HepG2 (cell line): ENCODE results near the gene SYPL1. TPM values are rescaled to one million over a fixed set of nuclear protein-coding genes. Genes with fewer than 3 reads are reported as not detected.

Experiments used
- ATAC-seq: fragments of 200-7000 bp; cut with Tn5 transposase; 3 replicates; pipeline ENCODE4 v1.9.1; 2020; ENCODE audit warnings: mild to moderate bottlenecking, moderate library complexity
- BruUV-seq: library from RNA; stranded (reverse); fragments of 400-500 nt; replicated peaks from 2 replicates; lab custom pipeline; 2021; lab: Mats Ljungman, UMichigan
- CTCF ChIA-PET: fragments of 300-600 bp; formaldehyde crosslinking; extraction: SDS; loops from one replicate; lab custom pipeline; 2021; ENCODE audit warnings: low total read pairs, inconsistent platforms, low intra/inter-chr PET ratio; lab: Yijun Ruan, JAX
- POLR2A ChIA-PET: fragments of 350-600 bp; sonication (Branson Sonifier 250); formaldehyde crosslinking; loops from one replicate; lab custom pipeline; 2020; ENCODE audit warnings: antibody characterized with exemption, inconsistent platforms; lab: Yijun Ruan, JAX
- DNase-seq: peaks from one replicate; pipeline ENCODE4 v3.0.0-alpha.2; 2015; ENCODE audit warnings: low spot score
- FAIRE-seq: peaks from 3 replicates; lab custom pipeline; 2011; peaks lifted over from hg19 to GRCh38; lab: Jason Lieb, UNC
- H2AFZ ChIP-seq: one replicate; pipeline ENCODE4 v1.6.1; 2011; ENCODE audit warnings: low read length, inconsistent platforms
- H3K27ac ChIP-seq: fragments of 300-600 bp; 3 replicates; pipeline ENCODE4 v1.8.0; 2011; ENCODE audit warnings: mixed run types, mild to moderate bottlenecking, mixed read lengths, low read length, inconsistent platforms; ENCODE audit not compliant: insufficient read depth; ENCODE audit errors: extremely low read length
- H3K27me3 ChIP-seq, 2 experiments: fragments of 200-600 bp in 1 of 2; 2 replicates in 1 of 2; 3 replicates in 1 of 2; pipeline versions ENCODE4 v1.6.0 to v1.8.0; 2011; ENCODE audit warnings: low read length in 2 of 2, mild to moderate bottlenecking in 2 of 2, moderate library complexity in 2 of 2, inconsistent platforms in 1 of 2; ENCODE audit not compliant: insufficient read depth in 2 of 2, control insufficient read depth in 1 of 2
- H3K36me3 ChIP-seq, 2 experiments: fragments of 200-600 bp in 1 of 2; replicated peaks in 1 of 2; 2 replicates in 1 of 2; 3 replicates in 1 of 2; pipeline versions ENCODE4 v1.5.1 to v1.8.0; 2011; ENCODE audit warnings: low read length in 2 of 2, inconsistent platforms in 1 of 2; ENCODE audit not compliant: insufficient read depth in 2 of 2, control insufficient read depth in 1 of 2
- H3K4me1 ChIP-seq: 2 replicates; pipeline ENCODE4 v1.5.1; 2012; ENCODE audit warnings: low read length, inconsistent platforms; ENCODE audit not compliant: insufficient read depth
- H3K4me2 ChIP-seq: 2 replicates; pipeline ENCODE4 v1.6.0; 2011; ENCODE audit warnings: low read depth, low read length, inconsistent platforms
- H3K4me3 ChIP-seq, 3 experiments: fragments of 200-600 bp in 1 of 3; sonication (generic), shearing (Covaris generic) in 1 of 3; replicated peaks in 1 of 3; 2 replicates each; pipeline ENCODE4 v1.5.1; 2011 to 2016; ENCODE audit warnings: low read length in 3 of 3, inconsistent platforms in 2 of 3, low read depth in 2 of 3, mild to moderate bottlenecking in 2 of 3, control low read depth in 1 of 3, mixed read lengths in 1 of 3; ENCODE audit not compliant: insufficient read depth in 1 of 3
- H3K79me2 ChIP-seq: one replicate; pipeline ENCODE4 v1.6.1; 2011; ENCODE audit warnings: low read length, inconsistent platforms; ENCODE audit not compliant: insufficient read depth
- H3K9ac ChIP-seq: 2 replicates; pipeline ENCODE4 v1.6.0; 2011; ENCODE audit warnings: mild to moderate bottlenecking, low read depth, low read length, inconsistent platforms; ENCODE audit not compliant: insufficient read depth
- H3K9me3 ChIP-seq: 2 replicates; pipeline ENCODE4 v1.5.1; 2012; ENCODE audit warnings: mild to moderate bottlenecking, low read length
- H4K20me1 ChIP-seq: 2 replicates; pipeline ENCODE4 v1.6.0; 2011; ENCODE audit warnings: inconsistent platforms, mild to moderate bottlenecking, low read length, moderate library complexity; ENCODE audit not compliant: insufficient read depth
- CBX5 ChIP-seq: sonication (generic); formaldehyde crosslinking; IDR thresholded peaks from 2 replicates; pipeline ENCODE4 v1.4.0; 2020; ENCODE audit warnings: missing genetic modification reagents, borderline replicate concordance
- ETV5 ChIP-seq: IDR thresholded peaks from 2 replicates; pipeline ENCODE4 v1.6.1; 2018; ENCODE audit warnings: missing biosample characterization, missing genetic modification reagents, inconsistent platforms, borderline replicate concordance
- GABPB1 ChIP-seq: IDR thresholded peaks from 2 replicates; pipeline ENCODE4 v1.6.1; 2016; ENCODE audit warnings: mild to moderate bottlenecking, missing genetic modification reagents, moderate library complexity, missing compliant biosample characterization
- HNRNPK ChIP-seq: fragments of 200-400 bp; formaldehyde crosslinking; IDR thresholded peaks from 2 replicates; pipeline ENCODE4 v1.6.1; 2018; ENCODE audit warnings: low read length, low read depth, moderate library complexity, mild to moderate bottlenecking; ENCODE audit not compliant: poor library complexity, severe bottlenecking
- HOXA5 ChIP-seq: sonication (generic); formaldehyde crosslinking; IDR thresholded peaks from 2 replicates; pipeline ENCODE4 v1.4.0; 2020; ENCODE audit warnings: missing genetic modification reagents
- IKZF4 ChIP-seq: sonication (generic); formaldehyde crosslinking; IDR thresholded peaks from 2 replicates; pipeline ENCODE4 v1.5.1; 2020; ENCODE audit warnings: borderline replicate concordance, mild to moderate bottlenecking, low read depth, missing genetic modification reagents; ENCODE audit errors: not compliant biosample characterization
- KDM2A ChIP-seq: sonication (generic); formaldehyde crosslinking; IDR thresholded peaks from 2 replicates; pipeline ENCODE4 v1.4.0; 2020; ENCODE audit warnings: low read depth, missing genetic modification reagents, borderline replicate concordance
- LCORL ChIP-seq, 2 experiments: fragments of 450-650 bp in 1 of 2; sonication (generic) in 1 of 2; formaldehyde crosslinking in 1 of 2; IDR thresholded peaks; 2 replicates each; pipeline versions ENCODE4 v1.5.0 to v1.6.1; 2017 to 2020; ENCODE audit warnings: antibody characterized with exemption in 1 of 2, missing genetic modification reagents in 1 of 2
- RORA ChIP-seq: sonication (generic); formaldehyde crosslinking; IDR thresholded peaks from 2 replicates; pipeline ENCODE4 v1.5.0; 2020; ENCODE audit warnings: mild to moderate bottlenecking, missing genetic modification reagents, moderate library complexity
- TFDP2 ChIP-seq: sonication (generic); formaldehyde crosslinking; IDR thresholded peaks from 2 replicates; pipeline ENCODE4 v1.4.0; 2020; ENCODE audit warnings: missing genetic modification reagents
- THYN1 ChIP-seq: sonication (generic); formaldehyde crosslinking; IDR thresholded peaks from 2 replicates; pipeline ENCODE4 v1.8.1; 2023; ENCODE audit warnings: low read depth, mild to moderate bottlenecking, moderate library complexity, missing genetic modification reagents, borderline replicate concordance
- ZFX ChIP-seq: sonication (generic); formaldehyde crosslinking; IDR thresholded peaks from 2 replicates; pipeline ENCODE4 v1.4.0; 2020; ENCODE audit warnings: mild to moderate bottlenecking, low read depth, missing genetic modification reagents, moderate library complexity
- ZNF558 ChIP-seq: sonication (generic); formaldehyde crosslinking; IDR thresholded peaks from 2 replicates; pipeline ENCODE4 v1.9.0; 2022; ENCODE audit warnings: mild to moderate bottlenecking, missing genetic modification reagents, borderline replicate concordance
- ZNF574 ChIP-seq: sonication (generic); formaldehyde crosslinking; IDR thresholded peaks from 2 replicates; pipeline ENCODE4 v1.4.0; 2020; ENCODE audit warnings: missing genetic modification reagents
- ZUFSP ChIP-seq: sonication (generic); formaldehyde crosslinking; IDR thresholded peaks from 2 replicates; pipeline ENCODE4 v1.9.0; 2021; ENCODE audit warnings: missing genetic modification reagents, mild to moderate bottlenecking, borderline replicate concordance
- WGBS: methylation state at CpG from one replicate; pipeline ENCODE4 v1.1.6; 2017; ENCODE audit warnings: low lambda C conversion rate; 5-methylcytosine and 5-hydroxymethylcytosine counted together
- in situ Hi-C: cut with HindIII; loops from 2 replicates; pipeline ENCODE4 v1.10.0; 2017; ENCODE audit warnings: low pct_unique_long_range_greater_than_20kb; ENCODE audit not compliant: extremely low pct_ligation_motif_present
- intact Hi-C: fragments of 100-400 bp; cut with micrococcal nuclease; formaldehyde crosslinking; loops from one replicate; pipeline ENCODE4 v1.10.0; 2022; ENCODE audit not compliant: unreplicated experiment
- polyA plus RNA-seq, 8 experiments: library from polyadenylated mRNA; depleted of rRNA in 3 of 8; stranded (reverse) in 7 of 8; unstranded in 1 of 8; fragments of >200 nt; fragmentation: Illumina TruSeq in 4 of 8; extraction: Trizol in 4 of 8; gene quantifications; 2 replicates each; pipeline versions ENCODE4 v1.2.1 to v1.2.3, GENCODE V29; 2011 to 2016; ENCODE audit warnings: low read depth in 4 of 8, missing spikeins in 1 of 8, mixed read lengths in 1 of 8; ENCODE audit not compliant: insufficient read depth in 1 of 8
- total RNA-seq, 5 experiments: library from RNA; depleted of rRNA; stranded (reverse); fragments of >200 nt; fragmentation: Illumina TruSeq; extraction: Trizol; gene quantifications; 2 replicates each; pipeline ENCODE4 v1.2.3, GENCODE V29; 2016; ENCODE audit warnings: low read depth in 1 of 5

SYPL1 gene
- total and polyA plus RNA-seq, 2 of the 13 experiments (the other 11 are each of a cell fraction or from before 2014, with no cell fraction given) = 27.5 to 40.2 TPM

- Histone ChIP-seq H2AFZ (no peak overlapping the region), H3K9me3 (no peaks in the 10 kb centered on the region), H3K4me3 (no peak overlapping the region), H3K36me3 (no peaks in the 10 kb centered on the region), H3K4me2 (no peak overlapping the region), H3K9ac (no peak overlapping the region), H4K20me1 (no peaks in the 10 kb centered on the region), H3K27me3 (peaks cover 0 to 18% of the 10 kb centered on the region in 2 experiments), H3K4me1 (peaks cover 27% of the 10 kb centered on the region), H3K79me2 (no peaks in the 10 kb centered on the region), H3K27ac (no peak overlapping the region)
- ATAC-seq = no peak
- intact Hi-C loops = no loop called here
- ChIA-PET CTCF (no interaction called here), POLR2A (no interaction called here)
- TF ChIP-seq GABPB1 = no peak
- no peak for TF ChIP-seq TFDP2 (CRISPR knock-in tag)
- no peak for TF ChIP-seq ZNF558
- no peak for TF ChIP-seq THYN1
- no peak for TF ChIP-seq RORA (CRISPR knock-in tag)
- TF ChIP-seq LCORL (IDR thresholded peaks at IDR 0.05) = no peak
- no peak for TF ChIP-seq LCORL (CRISPR knock-in tag; IDR thresholded peaks at IDR 0.05)
- TF ChIP-seq KDM2A (CRISPR knock-in tag) = no peak
- TF ChIP-seq ZFX = no peak
- TF ChIP-seq IKZF4 (CRISPR knock-in tag) = no peak
- TF ChIP-seq ETV5 (CRISPR knock-in tag) = no peak
- no peak for TF ChIP-seq CBX5 (CRISPR knock-in tag)
- no peak for TF ChIP-seq HOXA5 (CRISPR knock-in tag)
- TF ChIP-seq ZUFSP = no peak
- TF ChIP-seq ZNF574 (CRISPR knock-in tag) = no peak
- no peak for TF ChIP-seq HNRNPK
- DNase-seq = no peak
- no peak for FAIRE-seq
- BruUV-seq = no TSS peak
- 22% methylated on average over 5 of the region's 5 CpGs for WGBS
- in situ Hi-C loops = no loop called here
Observed at GRCh38 chr7:106047184-106047583, 64.9 kb downstream of the SYPL1 start.
